Stimulated activated CD4-positive, alpha-beta T cell treated with anti-CD3 and anti-CD28 coated beads, Interleukin-1b, Interleukin-23, amount 100 ng/mL, for 48 hours (primary cell): ENCODE results near the gene LHFPL4.
"Not testable (repeated sequence)": the region's sequence is repeated elsewhere in the genome, so short reads cannot be mapped to it uniquely, and the experiment has no call there.

Experiments used
- DNase-seq: peaks from one replicate; pipeline ENCODE4 v3.0.0-alpha.2; 2020

Gene LHFPL4

DNA sequence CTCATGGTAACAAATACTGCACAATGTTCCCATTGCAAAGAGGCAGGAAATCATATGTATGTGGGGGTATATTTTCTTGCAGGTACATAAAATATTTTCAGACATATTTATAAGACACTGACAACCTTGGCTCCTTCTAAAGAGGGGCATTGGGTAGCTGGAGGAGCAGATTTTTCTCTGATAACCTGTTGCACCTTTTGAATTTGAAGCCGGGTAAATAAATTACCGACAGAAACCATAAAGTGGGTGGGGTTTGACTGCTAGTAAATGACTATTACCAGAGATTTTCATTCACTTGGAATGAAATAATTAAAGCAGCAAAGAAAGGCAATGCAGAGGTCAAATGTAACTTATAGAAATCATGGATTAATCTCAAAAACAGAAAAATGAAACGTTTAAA, 19.2 kb downstream of the LHFPL4 start:
- no peak for DNase-seq

DNA sequence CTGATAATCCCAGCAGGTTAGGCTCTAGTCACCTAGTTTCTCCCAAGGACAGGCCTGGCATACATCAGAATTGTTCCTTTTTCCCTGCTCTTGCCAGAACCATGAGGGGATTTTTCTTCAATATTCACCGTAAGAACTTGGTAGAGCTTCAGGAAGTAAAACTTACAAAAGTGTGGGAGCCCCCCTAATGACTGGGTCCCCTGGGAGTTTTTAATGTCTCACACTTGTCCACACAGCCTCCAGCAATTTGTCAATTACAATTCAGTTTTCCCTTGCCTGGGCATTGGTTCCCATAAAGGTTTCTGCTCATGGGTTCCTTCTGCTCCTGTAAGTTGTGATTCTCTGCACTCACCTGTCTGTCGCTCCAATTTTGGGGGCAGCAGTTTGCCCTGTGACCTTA, 28.5 kb downstream of the LHFPL4 start:
- DNase-seq, result no peak

DNA sequence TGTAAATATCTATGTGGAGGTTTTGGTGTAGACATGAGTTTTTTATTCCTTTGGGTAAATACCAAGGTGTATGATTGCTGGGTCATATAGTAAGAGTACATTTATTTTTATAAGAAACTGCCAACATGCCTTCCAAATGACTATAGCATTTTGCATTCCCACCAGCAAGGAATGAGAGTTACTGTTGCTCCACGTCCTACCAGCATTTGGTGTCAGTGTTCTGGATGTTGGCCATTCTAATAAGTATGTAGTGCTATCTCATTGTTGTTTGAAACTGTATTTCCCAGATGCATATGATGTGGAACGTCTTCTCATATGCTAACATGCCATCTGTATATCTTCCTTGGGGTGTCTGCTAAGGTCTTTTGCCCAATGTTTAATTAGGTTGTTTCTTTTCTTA, 38.7 kb downstream of the LHFPL4 start:
- DNase-seq, result no peak

DNA sequence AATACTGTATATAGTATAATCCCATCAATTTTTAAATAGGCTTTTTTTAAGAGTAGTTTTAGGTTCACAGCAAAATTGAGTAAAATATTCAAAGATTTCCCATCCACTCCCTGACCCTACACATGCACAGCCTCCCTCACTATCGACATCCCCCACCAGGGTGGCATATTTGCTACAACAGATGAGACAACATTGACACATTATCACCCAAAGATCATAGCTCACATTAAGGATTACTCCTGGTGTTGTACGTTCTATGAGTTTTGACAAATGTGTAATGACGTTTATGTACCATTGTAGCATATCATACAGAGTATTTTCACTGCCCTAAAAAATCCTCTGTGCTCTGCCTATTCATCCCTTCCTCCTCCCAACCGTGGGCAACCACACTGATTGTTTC, 39.3 kb downstream of the LHFPL4 start:
- DNase-seq, result no peak

DNA sequence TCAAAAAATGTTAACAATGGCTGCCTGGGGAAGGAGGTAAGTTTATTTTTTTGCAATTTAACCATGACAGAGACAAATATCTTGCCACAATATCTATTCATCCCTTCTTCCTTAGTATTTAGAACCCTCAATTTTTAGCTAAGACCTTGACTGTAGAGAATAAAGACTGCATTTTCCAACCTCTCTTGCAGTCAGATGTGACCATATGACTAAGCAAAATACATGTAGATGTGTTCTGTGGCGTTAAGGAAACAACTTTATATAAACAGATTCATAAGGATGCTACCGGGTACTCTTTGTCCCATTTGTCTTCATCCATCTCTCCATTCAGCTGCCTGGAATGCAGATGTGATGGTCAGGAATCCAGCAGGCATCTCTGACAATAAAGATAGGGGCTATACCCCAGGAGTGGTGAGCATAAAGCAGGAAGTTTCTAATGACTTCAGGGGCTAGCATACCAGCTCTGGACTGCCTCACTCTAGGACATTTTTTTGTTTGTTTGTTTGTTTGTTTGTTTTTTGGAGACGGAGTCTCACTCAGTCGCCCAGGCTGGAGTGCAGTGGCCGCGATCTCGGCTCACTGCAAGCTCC, 41.1 kb downstream of the LHFPL4 start:
- no peak for DNase-seq

DNA sequence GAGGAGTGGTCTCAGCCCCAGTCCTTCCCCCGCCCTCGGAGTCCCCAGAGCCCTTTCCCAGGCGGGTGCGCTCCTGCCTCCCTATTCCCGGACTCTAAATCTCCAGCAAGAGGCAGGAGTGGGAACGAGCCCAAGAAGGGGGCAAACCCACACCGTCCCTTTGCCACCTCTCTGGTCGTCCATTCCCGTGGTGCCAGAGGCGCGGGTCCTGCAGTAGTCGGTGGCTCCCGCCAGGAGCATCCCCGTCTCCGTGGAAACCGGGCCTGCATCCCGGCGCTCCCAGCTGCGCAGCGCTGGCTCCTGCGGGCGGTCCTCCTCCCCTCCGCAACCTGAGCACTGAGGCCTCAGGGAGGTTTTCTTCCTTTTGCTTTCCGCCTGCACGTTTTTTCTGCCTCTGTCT, 44.8 kb downstream of the LHFPL4 start:
- DNase-seq, result no peak

DNA sequence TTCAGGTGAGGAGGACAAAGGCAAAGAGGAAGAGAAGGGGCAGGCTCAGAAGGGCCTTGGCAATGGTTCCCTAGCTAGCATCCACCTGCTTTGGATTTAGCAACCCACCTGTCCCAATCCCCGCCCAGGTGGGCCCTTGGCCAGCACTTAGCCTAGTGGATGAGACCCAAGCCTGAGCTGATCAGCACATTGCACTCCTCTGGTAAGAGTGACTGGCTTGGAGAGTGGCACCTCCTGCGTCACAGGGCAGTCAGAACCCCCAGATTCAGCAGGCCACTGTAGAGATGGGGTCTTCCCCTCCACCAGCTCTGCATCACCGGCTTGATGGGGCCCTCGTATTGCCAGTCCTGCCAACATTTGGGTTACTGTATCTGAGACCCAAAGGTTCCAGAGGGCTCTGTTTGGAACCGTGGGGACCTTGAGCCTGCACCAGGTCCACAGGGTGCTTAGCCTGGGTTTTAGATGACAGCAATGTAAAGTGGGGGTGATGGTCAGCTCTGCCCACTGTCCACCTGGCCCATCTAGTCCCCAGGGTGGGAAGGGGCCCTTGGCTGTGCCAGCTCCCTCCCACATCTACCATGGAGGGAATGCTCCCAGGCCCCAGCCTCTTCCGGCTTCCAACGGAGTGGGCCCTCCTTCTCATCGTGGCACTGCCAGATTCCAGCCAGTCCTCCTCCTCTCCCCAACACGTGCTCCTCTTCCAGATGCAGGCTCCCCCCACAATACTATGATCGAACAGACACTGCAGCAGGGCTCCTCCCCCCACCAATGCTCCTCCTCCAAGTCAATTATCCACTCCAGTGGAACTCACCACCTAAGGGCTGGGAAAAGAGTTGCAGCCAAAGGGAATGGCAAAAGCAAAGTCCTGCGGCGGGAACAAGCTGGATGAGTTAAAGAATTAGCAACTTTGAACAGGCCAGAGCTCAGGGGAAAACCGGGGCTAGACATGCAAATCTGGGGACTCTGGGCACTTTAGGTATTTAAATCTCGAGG, 45.7 kb downstream of the LHFPL4 start:
- DNase-seq, result no peak

DNA sequence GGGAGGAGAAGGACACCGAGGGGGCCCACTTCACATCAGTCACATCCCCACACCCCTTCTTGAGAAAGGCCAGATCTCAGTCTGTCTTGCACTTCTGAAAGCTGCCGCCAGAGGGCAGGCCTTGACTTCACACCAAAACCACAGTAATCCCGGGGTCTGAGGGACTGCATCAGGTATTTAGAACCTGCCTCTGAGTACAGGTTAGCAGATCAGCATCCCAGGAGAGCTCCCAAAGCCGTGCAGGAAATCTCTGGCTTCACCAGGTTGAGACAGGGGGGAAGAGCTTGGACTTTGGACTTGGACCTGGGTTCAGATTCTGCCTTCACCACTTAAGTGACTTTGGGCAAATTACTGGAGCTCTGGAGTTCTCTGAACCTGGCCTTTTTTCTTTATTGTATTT, 50.3 kb downstream of the LHFPL4 start:
- DNase-seq, result peak; percentile 66

DNA sequence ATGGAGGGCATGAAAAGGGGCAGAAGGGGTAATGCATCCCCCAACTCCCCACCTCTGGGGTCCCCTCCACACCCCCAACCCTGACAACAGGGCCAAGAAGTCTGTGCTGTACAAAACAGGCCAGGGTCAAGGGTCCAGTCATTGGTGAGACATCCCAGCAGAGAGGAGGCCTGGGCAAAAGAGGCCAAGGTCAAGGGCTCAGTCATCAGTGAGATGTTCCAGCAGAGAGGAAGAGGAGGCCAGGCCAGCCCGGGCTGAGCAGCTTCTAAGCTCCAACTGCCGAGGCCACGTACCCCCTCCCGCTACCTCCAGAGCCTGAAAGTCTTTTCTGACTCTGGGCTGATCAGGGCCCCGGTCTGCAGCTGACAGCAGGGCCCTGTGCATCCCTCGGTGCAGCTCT, 52.4 kb downstream of the LHFPL4 start:
- no peak for DNase-seq

DNA sequence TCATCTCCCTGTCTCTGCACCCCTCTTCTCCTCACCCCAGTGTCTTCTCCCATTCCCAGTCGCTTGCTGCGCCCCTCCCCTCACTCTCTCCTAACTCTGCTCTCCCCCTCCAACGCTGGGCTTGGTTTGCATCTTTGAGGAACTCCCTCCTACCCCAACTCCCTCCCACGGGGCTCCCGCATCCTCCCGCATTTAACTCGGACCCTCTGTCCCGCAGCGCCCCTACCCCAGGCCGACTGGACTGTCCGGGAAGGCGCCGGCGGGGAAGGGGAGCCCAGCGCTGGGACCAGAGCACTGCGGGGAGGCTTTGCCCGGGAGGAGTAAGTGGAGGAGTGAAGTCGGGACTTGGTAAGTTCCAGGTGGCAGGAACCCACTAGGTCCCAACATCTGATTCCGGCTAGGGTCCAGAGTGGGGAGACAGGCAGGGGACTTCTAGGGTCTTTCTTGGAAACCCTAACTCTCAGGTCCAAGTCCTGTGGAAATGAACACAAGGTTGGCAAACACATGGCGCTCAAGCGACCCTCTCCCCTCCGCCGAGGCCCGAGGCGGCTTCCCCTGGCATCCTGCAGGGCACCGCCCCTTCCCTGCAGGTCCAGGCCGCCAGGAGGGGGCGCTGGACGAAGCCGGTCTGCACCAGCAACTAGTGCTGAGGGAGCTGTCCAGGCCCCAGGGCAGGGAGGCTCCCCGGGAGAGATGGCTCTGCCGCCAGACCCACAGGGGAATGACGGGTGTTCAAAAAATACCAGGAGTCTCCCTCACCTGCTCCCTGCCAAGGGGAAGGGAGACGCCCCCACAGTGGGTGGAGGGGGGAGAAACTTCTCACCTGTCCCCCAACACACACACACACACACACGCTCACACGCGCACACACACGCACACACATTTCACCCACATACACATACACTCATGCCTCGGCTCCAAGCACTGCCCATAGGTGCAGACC, 53.2 kb downstream of the LHFPL4 start:
- DNase-seq, result peak; percentile 76

DNA sequence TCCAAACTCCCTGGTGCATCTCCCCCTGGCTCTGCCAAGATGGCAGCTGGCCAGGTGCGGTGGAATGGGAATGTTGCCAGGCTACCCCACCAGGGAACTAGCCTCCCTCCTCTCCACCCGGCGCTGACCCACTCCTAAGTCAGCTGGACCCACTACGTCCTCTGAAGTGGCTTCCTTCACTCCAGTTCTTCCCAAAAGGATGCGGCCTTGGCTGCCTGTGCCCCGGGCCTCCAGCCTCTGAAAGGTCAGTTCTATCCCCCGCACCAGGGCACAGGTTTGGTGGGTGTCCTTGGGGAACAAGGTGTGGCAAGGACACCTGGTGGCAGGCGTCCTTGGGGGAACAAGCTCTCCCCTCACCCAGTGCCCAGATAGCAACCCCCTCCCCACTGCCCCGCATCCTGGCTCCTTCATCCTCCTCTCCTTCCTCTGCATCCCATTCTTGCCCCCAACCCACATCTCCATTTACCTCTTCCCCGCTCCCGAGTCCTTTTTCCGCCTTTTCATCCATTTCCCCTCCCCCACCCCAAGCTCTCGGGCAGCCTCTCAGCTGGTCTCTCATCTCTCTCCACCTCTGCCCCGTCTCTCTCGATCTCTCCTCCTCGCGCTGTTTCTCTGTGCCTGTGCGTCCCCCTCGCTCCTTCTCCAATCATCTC, 54.0 kb downstream of the LHFPL4 start:
- DNase-seq, result no peak

DNA sequence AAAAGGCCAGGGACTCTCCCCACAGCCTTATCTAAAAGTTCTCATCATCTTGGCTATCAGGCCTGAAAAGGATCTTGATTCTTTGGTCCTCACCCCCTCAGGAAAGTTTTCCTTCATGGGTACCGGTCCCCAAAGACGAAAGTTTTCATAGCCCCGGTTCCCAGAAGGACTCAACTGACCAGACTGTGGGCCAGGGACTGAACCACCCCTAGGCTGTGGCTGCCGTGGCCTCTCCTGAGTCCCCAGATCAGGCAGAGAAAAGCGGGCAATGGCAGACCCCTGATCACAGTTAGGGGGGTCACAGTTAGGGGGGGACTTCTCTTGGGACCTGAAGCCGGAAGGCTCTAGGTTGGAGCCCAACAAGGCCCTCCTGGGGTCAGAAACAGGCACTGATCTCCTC, 54.8 kb downstream of the LHFPL4 start:
- DNase-seq, result no peak

DNA sequence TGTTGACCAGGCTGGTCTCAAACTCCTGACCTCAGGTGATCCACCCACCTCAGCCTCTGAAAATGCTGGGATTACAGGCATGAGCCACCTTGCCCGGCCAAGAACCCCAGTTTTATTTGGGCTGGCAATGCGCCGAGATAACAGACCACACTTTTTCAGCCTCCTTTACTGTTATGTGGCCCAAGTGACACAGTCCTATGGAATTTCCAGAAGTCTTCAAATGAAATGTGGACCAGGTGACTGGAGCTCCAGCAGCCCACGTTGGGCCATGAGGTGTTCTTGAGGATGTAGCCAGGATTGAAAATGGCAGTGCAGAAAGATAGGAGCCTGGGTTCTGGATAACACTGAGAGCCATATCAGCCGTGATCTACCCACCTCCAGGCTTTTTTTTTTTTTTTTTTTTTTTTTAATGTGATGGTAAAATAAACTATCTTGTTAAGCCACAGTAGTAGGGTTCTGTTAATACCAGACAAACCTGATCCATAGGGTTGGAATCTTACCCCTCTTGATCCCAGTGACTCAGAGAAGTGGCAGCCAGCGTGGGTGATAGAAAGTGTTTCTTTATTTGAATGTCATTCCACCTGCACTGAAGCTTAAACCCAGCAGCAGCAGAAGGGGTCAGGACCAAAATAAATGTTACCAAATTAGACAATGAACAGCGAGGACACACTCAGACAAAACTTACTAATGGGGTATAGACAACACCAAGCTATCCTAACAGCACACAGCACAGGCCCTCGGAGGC, 55.6 kb downstream of the LHFPL4 start:
- DNase-seq, result no peak

DNA sequence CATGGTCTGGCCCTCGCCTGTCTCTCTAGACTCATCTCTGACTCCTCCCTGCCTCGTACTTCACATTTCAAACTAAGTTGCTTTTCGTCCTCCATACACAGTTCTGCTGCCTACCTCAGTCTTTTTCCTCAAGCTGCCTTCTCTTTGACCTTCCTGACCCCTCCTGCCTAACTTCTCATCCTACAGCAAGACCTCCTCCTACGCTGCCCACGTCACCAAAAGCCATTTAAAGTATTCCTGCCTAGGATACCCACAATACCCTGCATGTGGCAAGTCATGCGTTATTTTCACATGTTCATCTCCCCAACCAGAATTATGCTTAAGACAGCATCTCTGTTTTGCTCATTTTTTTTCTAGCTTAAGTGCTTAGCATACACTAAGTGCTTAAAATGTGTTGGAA, 56.7 kb downstream of the LHFPL4 start:
- no peak for DNase-seq

DNA sequence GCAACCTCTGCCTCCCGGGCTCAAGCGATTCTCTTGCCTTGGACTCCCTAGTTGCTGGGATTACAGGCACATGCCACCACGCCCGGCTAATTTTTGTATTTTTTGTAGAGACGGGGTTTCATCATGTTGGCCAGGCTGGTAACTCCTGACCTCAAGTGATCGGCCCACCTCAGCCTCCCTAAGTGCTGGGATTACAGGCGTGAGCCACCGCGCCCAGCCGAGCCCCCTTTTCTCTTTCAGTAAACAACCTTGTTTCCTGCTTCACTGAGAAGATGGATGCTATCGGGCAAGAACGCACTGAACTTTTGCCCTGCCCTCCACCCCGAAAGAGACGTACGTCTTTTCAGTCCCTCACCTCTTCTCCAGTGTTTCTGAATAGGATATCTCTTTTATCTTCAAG, 59.6 kb downstream of the LHFPL4 start:
- not testable (repeated sequence) for DNase-seq

DNA sequence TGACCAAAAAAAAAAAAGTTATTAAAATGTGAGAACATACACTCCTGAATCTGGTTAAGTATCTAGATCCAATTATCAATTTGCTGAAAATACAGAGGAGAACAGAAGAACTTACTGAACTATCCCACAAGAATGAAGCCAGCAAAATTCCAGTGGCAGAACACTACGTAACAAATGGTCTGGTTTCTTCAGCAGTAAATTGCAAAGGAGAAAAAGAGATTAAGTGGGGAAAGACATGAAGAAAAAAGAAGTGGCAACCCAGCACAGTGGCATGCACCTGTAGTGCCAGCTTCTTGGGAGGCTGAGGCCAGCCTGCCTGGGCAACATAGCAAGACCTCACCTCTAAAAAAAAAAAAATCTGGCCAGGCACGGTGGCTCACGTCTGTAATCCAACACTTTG, 62.1 kb downstream of the LHFPL4 start:
- no peak for DNase-seq

DNA sequence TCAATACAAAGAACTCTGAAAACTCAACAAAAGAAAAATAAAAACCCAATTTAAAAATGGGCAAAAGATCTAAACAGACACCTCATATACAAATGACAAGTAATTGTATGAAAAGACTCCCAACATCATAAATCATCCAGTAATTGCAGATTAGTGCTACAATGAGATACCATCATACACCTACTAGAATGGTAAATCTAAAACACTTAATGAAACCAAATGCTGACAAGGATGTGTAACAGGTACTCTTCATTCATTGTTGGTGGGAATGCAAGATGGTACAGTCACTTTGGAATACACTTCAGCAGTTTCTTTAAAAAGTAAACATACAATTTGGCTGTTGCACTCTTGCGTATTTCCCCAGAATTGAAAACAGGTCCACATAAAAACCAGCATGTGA, 68.4 kb downstream of the LHFPL4 start:
- DNase-seq, result no peak

DNA sequence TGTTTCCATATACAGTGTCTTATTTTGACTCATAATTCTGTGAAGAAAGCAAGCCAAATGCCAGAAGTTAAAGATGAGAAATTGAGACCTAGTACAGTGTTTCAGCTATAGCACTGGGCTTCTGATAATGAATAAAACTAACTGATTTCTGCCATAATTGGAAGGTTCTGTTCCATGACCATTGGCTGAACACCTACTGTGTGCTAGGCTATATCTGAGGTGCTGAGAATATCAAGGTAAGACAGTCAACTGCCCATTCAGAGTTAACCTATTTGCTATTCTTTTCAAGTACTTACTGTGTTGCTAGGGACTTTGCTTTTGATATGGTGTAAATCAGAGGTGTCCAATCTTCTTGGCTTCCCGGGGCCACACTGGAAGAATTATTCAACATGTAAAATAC, 73.4 kb downstream of the LHFPL4 start:
- DNase-seq, result no peak

DNA sequence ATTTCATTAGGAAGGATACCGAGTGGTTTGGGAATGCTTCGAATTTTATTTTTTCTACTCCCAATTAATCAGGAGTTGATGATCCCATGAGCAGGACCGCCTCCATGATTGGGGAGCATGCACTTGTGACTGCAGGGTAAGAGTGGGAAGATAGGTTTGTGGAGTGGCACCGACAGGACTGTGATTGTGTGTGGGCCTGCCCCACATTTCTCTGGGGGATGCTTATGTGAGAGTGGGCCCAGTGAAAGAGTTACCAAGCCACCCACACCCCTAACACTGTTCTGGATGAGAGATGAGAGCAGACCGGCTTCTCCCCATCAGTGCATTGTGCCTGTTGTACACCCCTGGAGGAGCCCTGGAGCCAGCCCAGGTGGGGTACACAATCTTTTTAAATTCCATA, 76.7 kb downstream of the LHFPL4 start:
- no peak for DNase-seq

DNA sequence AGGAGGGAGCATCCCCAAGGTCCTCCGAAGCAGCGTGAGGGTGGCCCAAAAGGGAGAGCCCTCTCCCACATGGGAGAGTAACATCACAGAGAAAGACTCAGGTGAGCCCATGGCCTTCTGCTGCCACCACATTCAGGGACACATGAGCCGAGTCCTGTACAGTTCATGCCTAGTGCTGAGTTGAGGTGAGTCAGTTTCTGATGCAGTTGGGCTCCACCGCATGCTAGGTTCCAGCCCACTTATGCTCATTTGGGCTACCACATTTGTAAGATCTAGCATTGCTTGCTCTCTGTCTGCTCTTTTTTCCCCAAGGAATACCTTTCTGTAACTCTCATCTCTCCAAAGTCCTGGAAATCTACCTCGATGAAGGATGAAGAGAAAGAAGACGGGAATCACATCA, 79.1 kb downstream of the LHFPL4 start:
- DNase-seq, result no peak

DNA sequence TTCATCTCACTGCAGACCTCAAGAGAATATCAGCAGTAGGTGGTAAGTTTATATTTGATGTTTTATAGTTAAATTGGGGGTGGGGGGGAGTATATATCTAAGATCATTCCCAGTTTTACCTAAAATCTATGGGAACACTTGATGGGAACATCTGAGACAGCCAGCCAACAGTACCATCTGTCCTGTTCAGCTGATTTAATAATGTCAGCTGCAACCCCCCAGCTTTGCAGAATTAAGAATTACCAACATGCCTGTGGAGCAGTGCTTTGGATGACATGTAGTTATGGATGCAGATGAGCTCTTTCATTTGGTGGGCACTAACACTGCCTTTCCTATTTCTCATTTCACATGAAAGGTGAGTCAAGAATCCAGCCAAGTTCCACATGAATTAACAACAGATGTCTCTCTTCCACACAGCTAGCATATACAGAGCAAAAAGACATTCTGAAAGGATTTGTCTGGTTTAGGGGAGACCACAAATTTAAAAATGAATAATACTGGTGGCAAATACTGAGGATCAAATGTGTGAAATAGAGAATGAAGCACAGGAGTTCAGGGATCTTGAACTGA, 80.0 kb downstream of the LHFPL4 start:
- no peak for DNase-seq

DNA sequence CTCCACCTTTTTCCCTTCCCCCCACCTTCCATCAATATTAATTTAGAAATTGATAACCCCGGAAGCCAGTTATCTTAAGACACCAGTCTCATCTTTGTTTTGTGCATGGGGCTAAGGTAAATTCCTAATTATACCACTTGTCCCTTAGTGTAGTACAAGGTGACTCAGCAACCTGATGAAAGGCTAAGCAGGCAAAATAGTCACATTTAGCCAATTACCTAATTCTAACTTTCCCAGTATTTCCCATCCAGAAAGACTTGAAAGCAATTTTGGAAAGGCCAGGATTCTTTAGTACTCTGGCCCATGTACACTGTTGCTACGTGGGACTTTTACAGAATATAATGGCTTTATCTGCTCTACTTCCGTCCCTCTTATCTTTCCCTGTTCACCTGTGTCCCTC, 83.6 kb downstream of the LHFPL4 start:
- DNase-seq, result no peak
